ENCODE measurements around the gene MYO6. TPM values are rescaled to one million over a fixed set of nuclear protein-coding genes. Genes with fewer than 3 reads are reported as not detected.

MYO6 gene
- total RNA-seq, 1 donor from 2014 or later, result 62.7 TPM

DNA sequence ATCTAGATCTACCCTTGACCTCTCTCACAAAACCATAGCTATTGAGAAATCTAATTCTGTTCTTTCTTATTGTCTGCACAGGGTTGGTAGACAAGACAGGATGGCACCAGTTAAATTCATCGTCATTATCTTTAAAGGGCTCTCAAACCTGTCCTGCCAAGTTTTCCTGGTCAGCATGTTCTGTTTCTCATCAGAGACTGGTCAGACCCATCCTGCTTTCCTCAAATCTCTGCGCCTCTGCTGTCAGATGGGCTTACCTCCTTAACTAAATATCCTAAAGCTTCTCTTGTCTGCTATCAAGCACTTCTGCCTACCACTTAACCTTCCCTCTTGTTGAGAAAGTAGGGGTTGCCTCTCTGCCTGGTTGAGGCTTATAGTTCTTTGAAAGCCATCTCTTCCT, 125.2 kb downstream of the MYO6 start:
- no peaks in the 10 kb centered on the region for H3K27me3 ChIP-seq (ENCODE audit: low read depth)
- H3K4me1 ChIP-seq, result no peaks in the 10 kb centered on the region
- peaks cover 61% of the 10 kb centered on the region for H3K36me3 ChIP-seq
- DNase-seq, result no peak
- no peak overlapping the region for H3K4me3 ChIP-seq
- H3K9me3 ChIP-seq, result no peaks in the 10 kb centered on the region
- ATAC-seq, result no peak
- intact Hi-C loops (cut with DNase I), result no loop called here
- no peak for TF ChIP-seq CTCF (IDR thresholded peaks at IDR 0.05)
- H3K27ac ChIP-seq, result no peak overlapping the region

GRCh38 chr6:75876152-75876551, 127.1 kb downstream of the MYO6 start:
- no peak overlapping the region for H3K4me3 ChIP-seq
- H3K36me3 ChIP-seq, result peaks cover 67% of the 10 kb centered on the region
- no peaks in the 10 kb centered on the region for H3K27me3 ChIP-seq (ENCODE audit: low read depth)
- H3K9me3 ChIP-seq, result no peaks in the 10 kb centered on the region
- no peak overlapping the region for H3K27ac ChIP-seq
- intact Hi-C loops (cut with DNase I), result no loop called here
- no peak for ATAC-seq
- TF ChIP-seq CTCF (IDR thresholded peaks at IDR 0.05), result no peak
- H3K4me1 ChIP-seq, result no peaks in the 10 kb centered on the region
- no peak for DNase-seq

- H3K36me3 ChIP-seq, result peaks cover 52% of the 10 kb centered on the region
- no peaks in the 10 kb centered on the region for H3K9me3 ChIP-seq
- no peak for TF ChIP-seq CTCF (IDR thresholded peaks at IDR 0.05)
- intact Hi-C loops (cut with DNase I), result no loop called here
- H3K27ac ChIP-seq, result no peak overlapping the region
- no peaks in the 10 kb centered on the region for H3K4me1 ChIP-seq
- DNase-seq (no peak), ATAC-seq (no peak)
- H3K4me3 ChIP-seq, result no peak overlapping the region
- H3K27me3 ChIP-seq (ENCODE audit: low read depth), result no peaks in the 10 kb centered on the region
Measured at GRCh38 chr6:75880305-75880704, 131.3 kb downstream of the MYO6 start.

GRCh38 chr6:75882734-75883133, 133.7 kb downstream of the MYO6 start:
- Histone ChIP-seq H3K36me3 (peaks cover 41% of the 10 kb centered on the region), H3K9me3 (no peaks in the 10 kb centered on the region), H3K27ac (no peak overlapping the region), H3K4me3 (no peak overlapping the region), H3K27me3 (ENCODE audit: low read depth) (no peaks in the 10 kb centered on the region), H3K4me1 (no peaks in the 10 kb centered on the region)
- DNase-seq (no peak), ATAC-seq (no peak)
- TF ChIP-seq CTCF (IDR thresholded peaks at IDR 0.05), result no peak
- intact Hi-C loops (cut with DNase I), result no loop called here

DNA sequence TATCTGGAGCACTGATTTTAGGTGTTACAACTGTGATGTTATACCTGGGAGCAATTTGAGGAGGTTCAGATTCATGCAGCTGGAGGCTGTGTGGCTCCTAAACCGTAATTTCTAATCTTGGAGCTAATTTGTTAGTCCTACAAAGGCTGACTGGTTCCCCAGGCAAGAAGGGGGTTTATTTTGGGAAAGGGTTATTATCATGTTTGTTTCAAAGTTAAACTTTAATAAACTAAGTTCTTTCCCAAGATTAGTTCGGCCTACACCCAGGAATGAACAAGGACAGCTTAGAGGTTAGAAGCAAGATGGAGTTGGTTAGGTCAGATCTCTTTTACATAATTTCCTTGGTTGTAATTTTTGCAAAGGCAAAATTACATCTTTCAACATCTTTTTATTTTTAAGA, 135.8 kb downstream of the MYO6 start:
- H3K27me3 ChIP-seq (ENCODE audit: low read depth), result no peaks in the 10 kb centered on the region
- no peak overlapping the region for H3K27ac ChIP-seq
- ATAC-seq, result no peak
- no peaks in the 10 kb centered on the region for H3K4me1 ChIP-seq
- intact Hi-C loops (cut with DNase I), result no loop called here
- H3K9me3 ChIP-seq, result no peaks in the 10 kb centered on the region
- peaks cover 32% of the 10 kb centered on the region for H3K36me3 ChIP-seq
- no peak overlapping the region for H3K4me3 ChIP-seq
- no peak for DNase-seq
- no peak for TF ChIP-seq CTCF (IDR thresholded peaks at IDR 0.05)

- Histone ChIP-seq H3K27me3 (ENCODE audit: low read depth) (no peaks in the 10 kb centered on the region), H3K4me1 (no peaks in the 10 kb centered on the region), H3K9me3 (no peaks in the 10 kb centered on the region), H3K4me3 (no peak overlapping the region), H3K27ac (no peak overlapping the region), H3K36me3 (peaks cover 21% of the 10 kb centered on the region)
- peak; percentile 51 for DNase-seq
- peak; percentile 74 to 76 for ATAC-seq
- TF ChIP-seq CTCF (IDR thresholded peaks at IDR 0.05), result no peak
- intact Hi-C loops (cut with DNase I), result no loop called here
Measured at GRCh38 chr6:75892384-75892783, 143.3 kb downstream of the MYO6 start.
